GM23338 (cell line): ENCODE results near the gene SLCO3A1. TPM values are rescaled to one million over a fixed set of nuclear protein-coding genes. Genes with fewer than 3 reads are reported as not detected.

Source experiments
- ATAC-seq: fragments of 200-7000 bp; cut with Tn5 transposase; 3 replicates; pipeline ENCODE4 v1.9.1; 2020
- DNase-seq: peaks from one replicate; pipeline ENCODE4 v3.0.0-alpha.2; 2015; ENCODE audit warnings: low spot score
- H2AFZ ChIP-seq: fragments of 200-600 bp; sonication (generic); 2 replicates; pipeline ENCODE4 v1.8.0; 2016; ENCODE audit warnings: antibody characterized with exemption, mild to moderate bottlenecking, moderate library complexity
- H3F3A ChIP-seq: fragments of 200-600 bp; sonication (generic); replicated peaks from 2 replicates; pipeline ENCODE4 v1.8.0; 2017; ENCODE audit warnings: antibody characterized with exemption, mixed run types, low read depth
- H3K27ac ChIP-seq: fragments of 200-600 bp; sonication (generic); 2 replicates; pipeline ENCODE4 v1.6.1; 2016; ENCODE audit warnings: low read depth
- H3K27me3 ChIP-seq: fragments of 200-600 bp; sonication (generic); 2 replicates; pipeline ENCODE4 v1.8.0; 2016; ENCODE audit warnings: mild to moderate bottlenecking, mixed run types, moderate library complexity; ENCODE audit not compliant: insufficient read depth
- H3K36me3 ChIP-seq: fragments of 200-600 bp; sonication (generic); 2 replicates; pipeline ENCODE4 v1.8.0; 2016; ENCODE audit warnings: mild to moderate bottlenecking; ENCODE audit not compliant: insufficient read depth
- H3K4me1 ChIP-seq: fragments of 200-600 bp; sonication (generic); 2 replicates; pipeline ENCODE4 v1.8.0; 2016; ENCODE audit warnings: mild to moderate bottlenecking, moderate library complexity; ENCODE audit not compliant: insufficient read depth
- H3K4me2 ChIP-seq: fragments of 200-600 bp; sonication (generic); 2 replicates; pipeline ENCODE4 v1.7.1; 2017; ENCODE audit warnings: mixed run types
- H3K4me3 ChIP-seq: fragments of 200-600 bp; sonication (generic); 2 replicates; pipeline ENCODE4 v1.6.1; 2016; ENCODE audit warnings: mixed run types
- H3K79me2 ChIP-seq: fragments of 200-600 bp; sonication (generic); replicated peaks from 2 replicates; pipeline ENCODE4 v1.8.0; 2017; ENCODE audit warnings: mild to moderate bottlenecking; ENCODE audit not compliant: insufficient read depth
- H3K9me2 ChIP-seq: fragments of 200-600 bp; sonication (generic); 2 replicates; pipeline ENCODE4 v1.8.0; 2017; ENCODE audit not compliant: insufficient read depth
- H4K20me1 ChIP-seq: fragments of 200-600 bp; sonication (generic); replicated peaks from 2 replicates; pipeline ENCODE4 v1.8.0; 2017; ENCODE audit warnings: mild to moderate bottlenecking; ENCODE audit not compliant: insufficient read depth
- H3K27ac Mint-ChIP-seq: 2 replicates; pipeline ENCODE4 v1.8.0; 2020; ENCODE audit warnings: inconsistent platforms, mild to moderate bottlenecking, moderate library complexity, mixed read lengths
- H3K27me3 Mint-ChIP-seq: 3 replicates; pipeline ENCODE4 v1.8.0; 2022; ENCODE audit warnings: low read depth, mild to moderate bottlenecking, moderate library complexity, mixed read lengths, inconsistent platforms; ENCODE audit not compliant: insufficient read depth, poor library complexity
- H3K36me3 Mint-ChIP-seq: 3 replicates; pipeline ENCODE4 v1.8.0; 2021; ENCODE audit warnings: low read depth, mild to moderate bottlenecking, inconsistent platforms, moderate library complexity, mixed read lengths
- H3K4me1 Mint-ChIP-seq: 3 replicates; pipeline ENCODE4 v1.8.0; 2020; ENCODE audit warnings: mild to moderate bottlenecking, inconsistent platforms, mixed read lengths
- H3K4me3 Mint-ChIP-seq: 3 replicates; pipeline ENCODE4 v1.8.0; 2021; ENCODE audit warnings: moderate library complexity, mild to moderate bottlenecking, inconsistent platforms, mixed read lengths
- H3K9me3 Mint-ChIP-seq: 3 replicates; pipeline ENCODE4 v1.8.0; 2020; ENCODE audit warnings: moderate library complexity, mild to moderate bottlenecking, inconsistent platforms, mixed read lengths
- CREB1 ChIP-seq: fragments of 250-450 bp; sonication (Bioruptor Pico); IDR thresholded peaks from 2 replicates; pipeline ENCODE4 v1.5.0; 2020; ENCODE audit warnings: low read depth, mild to moderate bottlenecking, moderate library complexity
- EZH2 ChIP-seq: fragments of 200-600 bp; sonication (generic); IDR thresholded peaks from one replicate; pipeline ENCODE4 v1.8.0; 2017; ENCODE audit warnings: antibody characterized with exemption, mild to moderate bottlenecking, low read depth; ENCODE audit not compliant: unreplicated experiment
- EZH2phosphoT487 ChIP-seq: fragments of 200-600 bp; sonication (generic); IDR thresholded peaks from one replicate; pipeline ENCODE4 v1.8.1; 2018; ENCODE audit warnings: antibody characterized with exemption; ENCODE audit not compliant: unreplicated experiment
- NANOG ChIP-seq: IDR thresholded peaks from 2 replicates; pipeline ENCODE4 v1.6.1; 2016; ENCODE audit warnings: antibody characterized with exemption, borderline replicate concordance
- STAT1 ChIP-seq: IDR thresholded peaks from one replicate; pipeline ENCODE4 v1.6.1; 2016; ENCODE audit warnings: antibody characterized with exemption; ENCODE audit not compliant: unreplicated experiment
- ZNF114 ChIP-seq: fragments of 250-450 bp; sonication (Bioruptor Pico); IDR thresholded peaks from 2 replicates; pipeline ENCODE4 v1.5.0; 2020; ENCODE audit warnings: mild to moderate bottlenecking, moderate library complexity
- ZNF331 ChIP-seq: fragments of 250-450 bp; sonication (Bioruptor Pico); IDR thresholded peaks from 2 replicates; pipeline ENCODE4 v1.5.0; 2020; ENCODE audit warnings: low read depth, mild to moderate bottlenecking, moderate library complexity
- polyA plus RNA-seq: library from polyadenylated mRNA; unstranded; fragments of >200 nt; fragmentation: Nextera tagmentation; extraction: Ambion mirVana; gene quantifications from 2 replicates; pipeline ENCODE4 v1.2.1, GENCODE V29; 2016
- total RNA-seq: library from RNA; depleted of rRNA; stranded (reverse); fragments of >200 nt; shearing (Covaris generic); gene quantifications from 2 replicates; pipeline ENCODE4 v1.2.3, GENCODE V29; 2014
- TF ChIP-seq, protein P1 (sequence below), 2 experiments: fragments of 200-600 bp in 1 of 2; sonication (generic) in 1 of 2; conservative IDR thresholded peaks; 2 replicates each; pipeline versions ENCODE4 v1.5.1 to v1.6.1; 2016 to 2017; ENCODE audit warnings: antibody characterized with exemption in 2 of 2, low read depth in 2 of 2, mild to moderate bottlenecking in 2 of 2, moderate library complexity in 1 of 2
- TF ChIP-seq, protein P2 (sequence below): fragments of 250-450 bp; sonication (Bioruptor Pico); IDR thresholded peaks from 2 replicates; pipeline ENCODE4 v1.5.0; 2020; ENCODE audit warnings: mild to moderate bottlenecking, moderate library complexity
- TF ChIP-seq, protein P3 (sequence below): IDR thresholded peaks from one replicate; pipeline ENCODE4 v1.6.1; 2018; ENCODE audit warnings: antibody characterized with exemption; ENCODE audit not compliant: unreplicated experiment

SLCO3A1 gene
- total and polyA plus RNA-seq, 2 experiments from 2014 or later = 7.3 to 9.4 TPM

DNA sequence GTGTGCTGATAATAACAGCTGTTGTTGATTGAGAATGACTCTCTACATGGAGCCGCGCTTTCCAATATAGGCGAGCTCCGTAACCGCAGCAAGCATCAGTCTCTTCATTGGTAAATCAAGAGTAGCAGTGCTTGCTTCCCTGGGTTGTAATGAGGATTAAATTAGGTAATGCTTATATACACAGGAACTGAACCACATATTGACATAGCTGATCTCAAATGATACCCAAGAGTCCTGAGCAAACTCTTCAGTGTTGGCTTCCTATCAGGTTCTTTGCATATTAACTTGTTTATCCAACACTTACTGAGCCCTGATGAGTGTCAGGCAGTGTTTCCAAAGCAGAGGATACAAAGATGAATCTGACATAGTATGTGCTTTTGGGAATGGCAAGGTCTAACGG is 46.4 kb upstream of the SLCO3A1 start:
- Histone ChIP-seq H2AFZ (0 out of 2 replicates have a peak overlapping the region, but pooled peaks have one; percentile 18), H3K4me1 (no peaks in the 10 kb centered on the region)

More for the DNA sequence above, 46.4 kb upstream of the SLCO3A1 start:
- Histone ChIP-seq H3K4me3 (no peak overlapping the region), H3K36me3 (no peaks in the 10 kb centered on the region), H3K9me2 (no peaks in the 10 kb centered on the region), H3K27ac (no peak overlapping the region), H3K27me3 (no peaks in the 10 kb centered on the region), H3K79me2 (no peaks in the 10 kb centered on the region), H3K4me2 (no peak overlapping the region), H4K20me1 (no peaks in the 10 kb centered on the region), H3F3A (no peaks in the 10 kb centered on the region)
- Mint-ChIP-seq H3K27me3 (peaks cover 3% of the 10 kb centered on the region), H3K36me3 (no peaks in the 10 kb centered on the region), H3K4me3 (no peak overlapping the region), H3K27ac (no peak overlapping the region), H3K4me1 (no peaks in the 10 kb centered on the region), H3K9me3 (no peaks in the 10 kb centered on the region; the same call in 1 of the 3 replicates)
- TF ChIP-seq EZH2phosphoT487 = no peak
- TF ChIP-seq, protein P1, sequence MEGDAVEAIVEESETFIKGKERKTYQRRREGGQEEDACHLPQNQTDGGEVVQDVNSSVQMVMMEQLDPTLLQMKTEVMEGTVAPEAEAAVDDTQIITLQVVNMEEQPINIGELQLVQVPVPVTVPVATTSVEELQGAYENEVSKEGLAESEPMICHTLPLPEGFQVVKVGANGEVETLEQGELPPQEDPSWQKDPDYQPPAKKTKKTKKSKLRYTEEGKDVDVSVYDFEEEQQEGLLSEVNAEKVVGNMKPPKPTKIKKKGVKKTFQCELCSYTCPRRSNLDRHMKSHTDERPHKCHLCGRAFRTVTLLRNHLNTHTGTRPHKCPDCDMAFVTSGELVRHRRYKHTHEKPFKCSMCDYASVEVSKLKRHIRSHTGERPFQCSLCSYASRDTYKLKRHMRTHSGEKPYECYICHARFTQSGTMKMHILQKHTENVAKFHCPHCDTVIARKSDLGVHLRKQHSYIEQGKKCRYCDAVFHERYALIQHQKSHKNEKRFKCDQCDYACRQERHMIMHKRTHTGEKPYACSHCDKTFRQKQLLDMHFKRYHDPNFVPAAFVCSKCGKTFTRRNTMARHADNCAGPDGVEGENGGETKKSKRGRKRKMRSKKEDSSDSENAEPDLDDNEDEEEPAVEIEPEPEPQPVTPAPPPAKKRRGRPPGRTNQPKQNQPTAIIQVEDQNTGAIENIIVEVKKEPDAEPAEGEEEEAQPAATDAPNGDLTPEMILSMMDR (conservative IDR thresholded peaks at IDR 0.05; ENCODE audit: low read depth in 2 of 2) = no peak
- no peak for TF ChIP-seq EZH2
- TF ChIP-seq ZNF331 (CRISPR knock-in tag) = no peak
- no peak for TF ChIP-seq ZNF114
- TF ChIP-seq NANOG = no peak
- TF ChIP-seq, protein P2, sequence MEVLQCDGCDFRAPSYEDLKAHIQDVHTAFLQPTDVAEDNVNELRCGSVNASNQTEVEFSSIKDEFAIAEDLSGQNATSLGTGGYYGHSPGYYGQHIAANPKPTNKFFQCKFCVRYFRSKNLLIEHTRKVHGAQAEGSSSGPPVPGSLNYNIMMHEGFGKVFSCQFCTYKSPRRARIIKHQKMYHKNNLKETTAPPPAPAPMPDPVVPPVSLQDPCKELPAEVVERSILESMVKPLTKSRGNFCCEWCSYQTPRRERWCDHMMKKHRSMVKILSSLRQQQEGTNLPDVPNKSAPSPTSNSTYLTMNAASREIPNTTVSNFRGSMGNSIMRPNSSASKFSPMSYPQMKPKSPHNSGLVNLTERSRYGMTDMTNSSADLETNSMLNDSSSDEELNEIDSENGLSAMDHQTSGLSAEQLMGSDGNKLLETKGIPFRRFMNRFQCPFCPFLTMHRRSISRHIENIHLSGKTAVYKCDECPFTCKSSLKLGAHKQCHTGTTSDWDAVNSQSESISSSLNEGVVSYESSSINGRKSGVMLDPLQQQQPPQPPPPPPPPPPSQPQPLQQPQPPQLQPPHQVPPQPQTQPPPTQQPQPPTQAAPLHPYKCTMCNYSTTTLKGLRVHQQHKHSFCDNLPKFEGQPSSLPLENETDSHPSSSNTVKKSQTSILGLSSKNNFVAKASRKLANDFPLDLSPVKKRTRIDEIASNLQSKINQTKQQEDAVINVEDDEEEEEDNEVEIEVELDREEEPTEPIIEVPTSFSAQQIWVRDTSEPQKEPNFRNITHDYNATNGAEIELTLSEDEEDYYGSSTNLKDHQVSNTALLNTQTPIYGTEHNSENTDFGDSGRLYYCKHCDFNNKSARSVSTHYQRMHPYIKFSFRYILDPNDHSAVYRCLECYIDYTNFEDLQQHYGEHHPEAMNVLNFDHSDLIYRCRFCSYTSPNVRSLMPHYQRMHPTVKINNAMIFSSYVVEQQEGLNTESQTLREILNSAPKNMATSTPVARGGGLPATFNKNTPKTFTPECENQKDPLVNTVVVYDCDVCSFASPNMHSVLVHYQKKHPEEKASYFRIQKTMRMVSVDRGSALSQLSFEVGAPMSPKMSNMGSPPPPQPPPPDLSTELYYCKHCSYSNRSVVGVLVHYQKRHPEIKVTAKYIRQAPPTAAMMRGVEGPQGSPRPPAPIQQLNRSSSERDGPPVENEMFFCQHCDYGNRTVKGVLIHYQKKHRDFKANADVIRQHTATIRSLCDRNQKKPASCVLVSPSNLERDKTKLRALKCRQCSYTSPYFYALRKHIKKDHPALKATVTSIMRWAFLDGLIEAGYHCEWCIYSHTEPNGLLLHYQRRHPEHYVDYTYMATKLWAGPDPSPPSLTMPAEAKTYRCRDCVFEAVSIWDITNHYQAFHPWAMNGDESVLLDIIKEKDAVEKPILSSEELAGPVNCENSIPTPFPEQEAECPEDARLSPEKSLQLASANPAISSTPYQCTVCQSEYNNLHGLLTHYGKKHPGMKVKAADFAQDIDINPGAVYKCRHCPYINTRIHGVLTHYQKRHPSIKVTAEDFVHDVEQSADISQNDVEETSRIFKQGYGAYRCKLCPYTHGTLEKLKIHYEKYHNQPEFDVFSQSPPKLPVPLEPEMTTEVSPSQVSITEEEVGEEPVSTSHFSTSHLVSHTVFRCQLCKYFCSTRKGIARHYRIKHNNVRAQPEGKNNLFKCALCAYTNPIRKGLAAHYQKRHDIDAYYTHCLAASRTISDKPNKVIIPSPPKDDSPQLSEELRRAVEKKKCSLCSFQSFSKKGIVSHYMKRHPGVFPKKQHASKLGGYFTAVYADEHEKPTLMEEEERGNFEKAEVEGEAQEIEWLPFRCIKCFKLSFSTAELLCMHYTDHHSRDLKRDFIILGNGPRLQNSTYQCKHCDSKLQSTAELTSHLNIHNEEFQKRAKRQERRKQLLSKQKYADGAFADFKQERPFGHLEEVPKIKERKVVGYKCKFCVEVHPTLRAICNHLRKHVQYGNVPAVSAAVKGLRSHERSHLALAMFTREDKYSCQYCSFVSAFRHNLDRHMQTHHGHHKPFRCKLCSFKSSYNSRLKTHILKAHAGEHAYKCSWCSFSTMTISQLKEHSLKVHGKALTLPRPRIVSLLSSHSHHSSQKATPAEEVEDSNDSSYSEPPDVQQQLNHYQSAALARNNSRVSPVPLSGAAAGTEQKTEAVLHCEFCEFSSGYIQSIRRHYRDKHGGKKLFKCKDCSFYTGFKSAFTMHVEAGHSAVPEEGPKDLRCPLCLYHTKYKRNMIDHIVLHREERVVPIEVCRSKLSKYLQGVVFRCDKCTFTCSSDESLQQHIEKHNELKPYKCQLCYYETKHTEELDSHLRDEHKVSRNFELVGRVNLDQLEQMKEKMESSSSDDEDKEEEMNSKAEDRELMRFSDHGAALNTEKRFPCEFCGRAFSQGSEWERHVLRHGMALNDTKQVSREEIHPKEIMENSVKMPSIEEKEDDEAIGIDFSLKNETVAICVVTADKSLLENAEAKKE (CRISPR knock-in tag) = no peak
- TF ChIP-seq, protein P3, sequence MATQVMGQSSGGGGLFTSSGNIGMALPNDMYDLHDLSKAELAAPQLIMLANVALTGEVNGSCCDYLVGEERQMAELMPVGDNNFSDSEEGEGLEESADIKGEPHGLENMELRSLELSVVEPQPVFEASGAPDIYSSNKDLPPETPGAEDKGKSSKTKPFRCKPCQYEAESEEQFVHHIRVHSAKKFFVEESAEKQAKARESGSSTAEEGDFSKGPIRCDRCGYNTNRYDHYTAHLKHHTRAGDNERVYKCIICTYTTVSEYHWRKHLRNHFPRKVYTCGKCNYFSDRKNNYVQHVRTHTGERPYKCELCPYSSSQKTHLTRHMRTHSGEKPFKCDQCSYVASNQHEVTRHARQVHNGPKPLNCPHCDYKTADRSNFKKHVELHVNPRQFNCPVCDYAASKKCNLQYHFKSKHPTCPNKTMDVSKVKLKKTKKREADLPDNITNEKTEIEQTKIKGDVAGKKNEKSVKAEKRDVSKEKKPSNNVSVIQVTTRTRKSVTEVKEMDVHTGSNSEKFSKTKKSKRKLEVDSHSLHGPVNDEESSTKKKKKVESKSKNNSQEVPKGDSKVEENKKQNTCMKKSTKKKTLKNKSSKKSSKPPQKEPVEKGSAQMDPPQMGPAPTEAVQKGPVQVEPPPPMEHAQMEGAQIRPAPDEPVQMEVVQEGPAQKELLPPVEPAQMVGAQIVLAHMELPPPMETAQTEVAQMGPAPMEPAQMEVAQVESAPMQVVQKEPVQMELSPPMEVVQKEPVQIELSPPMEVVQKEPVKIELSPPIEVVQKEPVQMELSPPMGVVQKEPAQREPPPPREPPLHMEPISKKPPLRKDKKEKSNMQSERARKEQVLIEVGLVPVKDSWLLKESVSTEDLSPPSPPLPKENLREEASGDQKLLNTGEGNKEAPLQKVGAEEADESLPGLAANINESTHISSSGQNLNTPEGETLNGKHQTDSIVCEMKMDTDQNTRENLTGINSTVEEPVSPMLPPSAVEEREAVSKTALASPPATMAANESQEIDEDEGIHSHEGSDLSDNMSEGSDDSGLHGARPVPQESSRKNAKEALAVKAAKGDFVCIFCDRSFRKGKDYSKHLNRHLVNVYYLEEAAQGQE = no peak
- TF ChIP-seq STAT1 = no peak
- TF ChIP-seq CREB1 (CRISPR knock-in tag) = no peak
- DNase-seq (no peak), ATAC-seq (no peak)
